HG02852 (cell line): ENCODE data around the gene CCDC82.
"Not testable (repeated sequence)": the region's sequence is repeated elsewhere in the genome, so short reads cannot be mapped to it uniquely, and the experiment has no call there.

Experiments
- ATAC-seq: cut with Tn5 transposase; IDR thresholded peaks from one replicate; pipeline ENCODE4 v1.9.1; 2021; ENCODE audit warnings: mild to moderate bottlenecking, moderate library complexity; ENCODE audit not compliant: unreplicated experiment

Gene CCDC82

GRCh38 chr11:96389720-96390487, at the start of gene CCDC82, which contains the start of gene JRKL:
TSS of gene CCDC82 (minus strand) at chr11:96389912. CDS start at chr11:96384747, 5,165 bp downstream.
TSS of gene JRKL (plus strand) at chr11:96390013. CDS start at chr11:96390650, 637 bp downstream.
- ATAC-seq: peak; percentile 93

GRCh38 chr11:96432654-96433053, 42.9 kb upstream of the CCDC82 start:
- not testable (repeated sequence) for ATAC-seq

GRCh38 chr11:96430668-96431067, 41.0 kb upstream of the CCDC82 start:
- no peak for ATAC-seq

- no peak for ATAC-seq
Measured at GRCh38 chr11:96424693-96425092, 35.0 kb upstream of the CCDC82 start.

GRCh38 chr11:96413408-96413807, 23.7 kb upstream of the CCDC82 start:
- no peak for ATAC-seq

GRCh38 chr11:96412761-96413381, 23.2 kb upstream of the CCDC82 start:
- ATAC-seq: no peak

GRCh38 chr11:96411412-96411811, 21.7 kb upstream of the CCDC82 start:
- ATAC-seq: not testable (repeated sequence)

GRCh38 chr11:96400697-96401096, 11.0 kb upstream of the CCDC82 start:
- no peak for ATAC-seq

- ATAC-seq: no peak
Measured at GRCh38 chr11:96397863-96398262, 8.2 kb upstream of the CCDC82 start.

GRCh38 chr11:96396637-96397036, 6.9 kb upstream of the CCDC82 start:
- no peak for ATAC-seq

GRCh38 chr11:96394773-96395172, 5.1 kb upstream of the CCDC82 start:
- ATAC-seq: no peak

GRCh38 chr11:96393753-96394348, 4.1 kb upstream of the CCDC82 start:
- ATAC-seq: no peak

GRCh38 chr11:96391698-96392307, 2.1 kb upstream of the CCDC82 start:
- no peak for ATAC-seq

GRCh38 chr11:96390488-96390792, 728 bp upstream of the CCDC82 start:
- no peak for ATAC-seq

GRCh38 chr11:96388891-96389719, 607 bp downstream of the CCDC82 start:
- peak; percentile 50 for ATAC-seq

GRCh38 chr11:96385187-96385586, 4.5 kb downstream of the CCDC82 start:
- ATAC-seq: no peak

GRCh38 chr11:96384156-96384555, 5.6 kb downstream of the CCDC82 start:
- ATAC-seq: no peak

GRCh38 chr11:96376796-96377195, 12.9 kb downstream of the CCDC82 start:
- no peak for ATAC-seq

GRCh38 chr11:96373826-96374225, 15.9 kb downstream of the CCDC82 start:
- no peak for ATAC-seq

GRCh38 chr11:96367342-96367741, 22.4 kb downstream of the CCDC82 start:
- no peak for ATAC-seq

GRCh38 chr11:96366024-96366423, 23.7 kb downstream of the CCDC82 start:
- no peak for ATAC-seq
